MM.1S (cell line): ENCODE data around the gene ELFN1.

Experiments used
- DNase-seq: peaks from one replicate; pipeline ENCODE4 v3.0.0-alpha.2; 2015
- H2AFZ ChIP-seq: fragments of 300-600 bp; sonication (generic); 2 replicates; pipeline ENCODE4 v1.6.0; 2016; ENCODE audit warnings: antibody characterized with exemption, low read length
- H3F3A ChIP-seq: fragments of 300-600 bp; sonication (generic); 2 replicates; pipeline ENCODE4 v1.6.1; 2016; ENCODE audit warnings: mild to moderate bottlenecking, antibody characterized with exemption, low read length, moderate library complexity, mixed read lengths; ENCODE audit not compliant: insufficient read depth
- H3K27ac ChIP-seq: fragments of 300-600 bp; sonication (generic); 2 replicates; pipeline ENCODE4 v1.5.1; 2016; ENCODE audit warnings: mild to moderate bottlenecking, low read length
- H3K27me3 ChIP-seq: fragments of 300-600 bp; sonication (generic); replicated peaks from 2 replicates; pipeline ENCODE4 v1.6.0; 2016; ENCODE audit warnings: low read length; ENCODE audit not compliant: insufficient read depth
- H3K36me3 ChIP-seq: fragments of 300-600 bp; sonication (generic); replicated peaks from 2 replicates; pipeline ENCODE4 v1.6.1; 2016; ENCODE audit warnings: mild to moderate bottlenecking, low read length, mixed read lengths; ENCODE audit not compliant: insufficient read depth
- H3K4me1 ChIP-seq: fragments of 300-600 bp; sonication (generic); 2 replicates; pipeline ENCODE4 v1.6.1; 2016; ENCODE audit warnings: low read length, mixed read lengths
- H3K4me2 ChIP-seq: fragments of 300-600 bp; sonication (generic); 2 replicates; pipeline ENCODE4 v1.6.0; 2016; ENCODE audit warnings: low read depth, low read length
- H3K4me3 ChIP-seq: fragments of 300-600 bp; sonication (generic); 2 replicates; pipeline ENCODE4 v1.5.1; 2016; ENCODE audit warnings: low read length, mixed read lengths
- H3K79me2 ChIP-seq: fragments of 300-600 bp; sonication (generic); 2 replicates; pipeline ENCODE4 v1.6.1; 2016; ENCODE audit warnings: mixed run types, low read length, mixed read lengths
- H3K9ac ChIP-seq: fragments of 300-600 bp; sonication (generic); 2 replicates; pipeline ENCODE4 v1.6.1; 2016; ENCODE audit warnings: low read length, mixed read lengths
- H3K9me2 ChIP-seq: fragments of 300-600 bp; sonication (generic); replicated peaks from 2 replicates; pipeline ENCODE4 v1.6.1; 2016; ENCODE audit warnings: mild to moderate bottlenecking, low read length, mixed read lengths; ENCODE audit not compliant: insufficient read depth
- H3K9me3 ChIP-seq: fragments of 300-600 bp; sonication (generic); replicated peaks from 2 replicates; pipeline ENCODE4 v1.6.1; 2016; ENCODE audit warnings: mild to moderate bottlenecking, low read length, mixed read lengths; ENCODE audit not compliant: insufficient read depth
- H4K20me1 ChIP-seq: fragments of 300-600 bp; sonication (generic); 2 replicates; pipeline ENCODE4 v1.6.1; 2016; ENCODE audit warnings: mild to moderate bottlenecking, low read length, moderate library complexity, mixed read lengths; ENCODE audit not compliant: insufficient read depth
- EZH2 ChIP-seq: fragments of 300-600 bp; sonication (generic); optimal IDR thresholded peaks from 2 replicates; pipeline ENCODE3; 2017; ENCODE audit warnings: low read depth, mild to moderate bottlenecking, antibody characterized with exemption, low read length, mixed read lengths
- EZH2phosphoT487 ChIP-seq: fragments of 300-600 bp; sonication (generic); IDR thresholded peaks from 2 replicates; pipeline ENCODE4 v1.6.1; 2018; ENCODE audit warnings: antibody characterized with exemption, low read length
- TF ChIP-seq, protein P1 (sequence below): fragments of 300-600 bp; sonication (generic); IDR thresholded peaks from 2 replicates; pipeline ENCODE4 v1.5.1; 2016; ENCODE audit warnings: antibody characterized with exemption, low read length, mixed read lengths

Gene ELFN1

DNA sequence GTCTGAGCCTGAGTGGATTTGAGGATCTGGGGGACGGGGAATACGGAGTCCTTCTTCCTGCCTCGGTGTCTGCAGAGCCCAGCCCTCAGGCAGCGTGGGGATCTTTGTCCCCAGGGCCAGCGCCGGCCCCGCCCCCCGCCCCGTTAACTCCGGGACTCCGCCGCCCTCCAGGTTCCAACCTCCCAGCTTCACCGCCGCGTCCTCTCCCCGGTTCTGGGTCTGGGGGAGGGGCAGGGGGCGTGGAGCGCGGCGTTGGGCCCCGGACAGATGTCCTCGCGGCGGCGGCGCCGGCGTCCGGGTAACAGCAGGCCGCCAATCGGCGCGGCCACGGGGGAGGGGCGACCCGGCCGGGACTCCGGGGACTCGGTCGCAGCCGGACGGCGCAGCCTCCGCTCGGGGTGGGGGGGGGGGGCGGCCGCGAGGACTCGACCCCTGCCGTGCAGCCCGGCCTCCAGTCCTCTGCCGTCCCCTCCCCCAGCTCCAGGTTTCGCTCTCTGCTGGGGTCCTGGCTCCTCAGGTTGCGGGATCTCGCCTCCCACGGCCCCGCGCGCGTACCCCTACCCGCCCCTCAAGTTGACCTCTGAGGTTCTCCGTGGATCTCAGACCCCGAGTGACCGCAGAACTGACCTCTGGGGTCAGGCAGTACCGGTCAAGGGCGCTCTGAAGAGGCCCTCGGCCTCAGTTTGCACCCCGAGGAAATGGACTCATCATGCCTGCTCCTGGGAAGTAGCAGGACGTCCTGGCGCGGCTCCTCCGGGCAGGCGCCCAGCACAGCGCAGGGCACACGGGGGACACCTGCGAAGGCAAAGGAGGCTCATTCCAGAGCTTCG, 2.3 kb upstream of the ELFN1 start:
- TF ChIP-seq EZH2, result no peak
- TF ChIP-seq, protein P1, sequence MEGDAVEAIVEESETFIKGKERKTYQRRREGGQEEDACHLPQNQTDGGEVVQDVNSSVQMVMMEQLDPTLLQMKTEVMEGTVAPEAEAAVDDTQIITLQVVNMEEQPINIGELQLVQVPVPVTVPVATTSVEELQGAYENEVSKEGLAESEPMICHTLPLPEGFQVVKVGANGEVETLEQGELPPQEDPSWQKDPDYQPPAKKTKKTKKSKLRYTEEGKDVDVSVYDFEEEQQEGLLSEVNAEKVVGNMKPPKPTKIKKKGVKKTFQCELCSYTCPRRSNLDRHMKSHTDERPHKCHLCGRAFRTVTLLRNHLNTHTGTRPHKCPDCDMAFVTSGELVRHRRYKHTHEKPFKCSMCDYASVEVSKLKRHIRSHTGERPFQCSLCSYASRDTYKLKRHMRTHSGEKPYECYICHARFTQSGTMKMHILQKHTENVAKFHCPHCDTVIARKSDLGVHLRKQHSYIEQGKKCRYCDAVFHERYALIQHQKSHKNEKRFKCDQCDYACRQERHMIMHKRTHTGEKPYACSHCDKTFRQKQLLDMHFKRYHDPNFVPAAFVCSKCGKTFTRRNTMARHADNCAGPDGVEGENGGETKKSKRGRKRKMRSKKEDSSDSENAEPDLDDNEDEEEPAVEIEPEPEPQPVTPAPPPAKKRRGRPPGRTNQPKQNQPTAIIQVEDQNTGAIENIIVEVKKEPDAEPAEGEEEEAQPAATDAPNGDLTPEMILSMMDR, result no peak
- TF ChIP-seq EZH2phosphoT487, result no peak
- no peak for DNase-seq
- no peaks in the 10 kb centered on the region for H3K9me2 ChIP-seq

DNA sequence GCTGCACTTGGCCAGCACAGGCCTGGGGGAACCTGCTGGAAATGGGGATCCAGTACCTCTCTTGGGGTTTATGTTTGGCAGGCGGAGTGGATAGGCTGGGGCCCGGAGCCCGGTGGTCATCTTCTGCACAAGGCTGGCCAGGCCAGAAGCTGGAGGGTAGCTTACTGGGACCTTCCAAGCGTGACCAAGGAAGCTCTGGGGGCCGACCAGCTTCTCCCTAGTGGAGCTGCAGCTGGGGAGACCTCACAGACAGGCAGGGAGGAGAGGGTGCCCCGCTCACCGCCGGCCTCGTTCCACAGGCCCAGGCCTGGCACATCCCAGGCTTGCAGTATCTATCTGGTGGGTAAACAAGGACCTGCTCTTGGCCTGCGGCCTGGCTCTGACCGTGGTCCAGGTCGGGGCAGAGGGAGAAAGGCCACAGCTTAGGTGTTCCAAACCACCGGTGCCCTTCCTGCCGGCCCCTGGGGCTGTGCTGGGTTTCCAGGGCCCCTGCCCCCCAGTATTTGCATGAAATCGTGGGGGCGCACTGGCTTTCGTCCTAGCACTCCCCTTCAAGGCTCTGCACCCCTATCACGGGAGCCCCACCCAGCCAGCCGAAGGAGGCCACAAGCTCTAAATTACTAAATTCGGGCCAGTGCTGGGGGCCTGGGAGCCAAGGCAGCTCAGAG, 1.5 kb upstream of the ELFN1 start:
- peaks cover 13% of the 10 kb centered on the region for H3K27me3 ChIP-seq
- no peak for DNase-seq
- H3K4me2 ChIP-seq, result no peak overlapping the region
- H3K4me3 ChIP-seq, result no peak overlapping the region
- no peak overlapping the region for H2AFZ ChIP-seq
- H3K27ac ChIP-seq, result no peak overlapping the region
- no peaks in the 10 kb centered on the region for H3F3A ChIP-seq
- no peak overlapping the region for H3K9ac ChIP-seq
- no peaks in the 10 kb centered on the region for H4K20me1 ChIP-seq
- no peaks in the 10 kb centered on the region for H3K4me1 ChIP-seq
- H3K36me3 ChIP-seq, result no peaks in the 10 kb centered on the region
- no peaks in the 10 kb centered on the region for H3K9me3 ChIP-seq
- H3K79me2 ChIP-seq, result no peaks in the 10 kb centered on the region
- H3K9me2 ChIP-seq, result no peaks in the 10 kb centered on the region
- TF ChIP-seq EZH2 (no peak), EZH2phosphoT487 (no peak)
- TF ChIP-seq, protein P1, result no peak

More for the DNA sequence above, 2.3 kb upstream of the ELFN1 start:
- Histone ChIP-seq H3K4me2 (no peak overlapping the region), H3K27ac (no peak overlapping the region), H2AFZ (no peak overlapping the region), H3K9me3 (no peaks in the 10 kb centered on the region), H3K4me3 (no peak overlapping the region), H3K79me2 (no peaks in the 10 kb centered on the region), H4K20me1 (no peaks in the 10 kb centered on the region), H3K4me1 (no peaks in the 10 kb centered on the region), H3K27me3 (peaks cover 10% of the 10 kb centered on the region), H3F3A (no peaks in the 10 kb centered on the region), H3K36me3 (no peaks in the 10 kb centered on the region), H3K9ac (no peak overlapping the region)

DNA sequence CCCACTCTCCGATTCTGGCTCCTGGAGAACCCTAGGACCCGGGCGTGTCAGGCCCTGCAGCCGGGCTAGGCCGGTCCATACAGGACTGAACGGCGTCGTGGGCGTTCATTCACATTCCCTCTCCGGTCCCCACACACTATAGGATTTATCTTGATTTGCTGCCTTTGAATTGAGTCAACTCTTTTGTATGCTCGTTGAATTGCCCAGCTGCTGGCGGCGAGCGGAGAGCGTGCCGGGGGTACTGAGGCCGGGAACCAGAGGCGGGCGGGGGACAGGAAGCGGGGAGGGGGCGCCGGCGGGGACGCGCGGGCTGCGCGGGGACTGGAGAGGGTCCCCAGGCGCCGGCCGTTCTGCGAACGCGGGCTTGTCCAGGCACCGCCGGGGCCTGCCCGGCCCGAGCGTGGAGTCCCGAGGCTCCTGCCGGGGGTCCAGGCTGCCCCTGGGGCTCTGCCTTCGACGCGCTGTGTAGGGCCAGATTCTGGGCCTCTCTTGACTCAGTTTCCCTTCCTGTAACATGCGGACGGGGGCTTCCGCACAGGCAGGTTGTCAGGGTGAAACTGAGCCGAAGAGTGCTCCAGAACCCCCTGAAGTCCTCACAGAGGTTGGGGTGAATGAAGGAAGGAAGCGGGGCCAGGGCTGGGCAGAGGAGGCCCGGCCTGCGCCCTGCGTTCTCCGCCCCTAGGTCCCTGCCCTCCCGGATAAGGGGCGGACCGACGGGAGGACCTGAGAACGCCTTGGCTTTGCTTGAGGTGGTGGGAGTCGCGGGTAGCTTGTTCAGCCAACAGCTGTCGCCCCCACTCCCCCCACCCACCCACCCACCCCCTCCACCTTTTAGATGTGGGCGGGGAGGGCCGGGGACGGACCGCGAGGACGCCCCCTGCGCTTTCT, 769 bp upstream of the ELFN1 start:
- H3F3A ChIP-seq, result no peaks in the 10 kb centered on the region
- H3K4me3 ChIP-seq, result no peak overlapping the region
- H3K9me2 ChIP-seq, result no peaks in the 10 kb centered on the region
- no peaks in the 10 kb centered on the region for H3K36me3 ChIP-seq
- H3K27ac ChIP-seq, result no peak overlapping the region
- H3K4me1 ChIP-seq, result no peaks in the 10 kb centered on the region
- no peak overlapping the region for H2AFZ ChIP-seq
- peaks cover 13% of the 10 kb centered on the region for H3K27me3 ChIP-seq
- H3K9me3 ChIP-seq, result no peaks in the 10 kb centered on the region
- no peaks in the 10 kb centered on the region for H4K20me1 ChIP-seq
- DNase-seq, result no peak
- TF ChIP-seq EZH2phosphoT487, result no peak
- H3K9ac ChIP-seq, result no peak overlapping the region
- no peaks in the 10 kb centered on the region for H3K79me2 ChIP-seq
- no peak overlapping the region for H3K4me2 ChIP-seq
